ENCODE data around the gene SAE1.

DNA sequence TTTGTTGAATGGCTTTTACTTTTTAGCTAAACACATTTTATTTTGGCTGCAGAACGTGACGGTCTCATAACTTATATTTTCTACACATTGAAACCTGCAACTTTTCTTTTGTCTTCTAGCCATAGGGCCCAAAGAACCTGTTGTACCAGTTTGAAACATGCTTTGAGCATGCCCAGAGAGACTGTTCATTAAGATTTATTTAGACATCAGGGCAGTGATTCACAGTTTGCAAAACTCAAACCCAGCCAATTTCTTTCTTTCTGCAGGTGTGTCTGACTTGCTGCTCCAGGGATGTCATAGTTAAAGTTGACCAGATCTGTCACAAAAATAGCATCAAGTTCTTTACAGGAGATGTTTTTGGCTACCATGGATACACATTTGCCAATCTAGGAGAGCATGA, 22.0 kb downstream of the SAE1 start:
- TF ChIP-seq EZH2 (IDR thresholded peaks at IDR 0.05; ENCODE audit: borderline replicate concordance, insufficient read depth, low read depth, low read length, poor library complexity, severe bottlenecking), result no peak
- TF ChIP-seq CTCF (IDR thresholded peaks at IDR 0.05), result no peak
